HepG2 (cell line): ENCODE measurements around the gene FOCAD. TPM values are rescaled to one million over a fixed set of nuclear protein-coding genes. Genes with fewer than 3 reads are reported as not detected.

Experiments
- ARID3A ChIP-seq: IDR thresholded peaks from 2 replicates; pipeline ENCODE4 v1.6.1; 2012; ENCODE audit warnings: low read depth, low read length, improper control_type of control experiment
- ESRRA ChIP-seq: sonication (generic); formaldehyde crosslinking; IDR thresholded peaks from 2 replicates; pipeline ENCODE4 v1.5.1; 2020; ENCODE audit warnings: mild to moderate bottlenecking, low read depth, missing genetic modification reagents
- FOXP4 ChIP-seq: sonication (generic); formaldehyde crosslinking; IDR thresholded peaks from 2 replicates; pipeline ENCODE4 v1.4.0; 2020; ENCODE audit warnings: missing genetic modification reagents
- IRF9 ChIP-seq: sonication (generic); formaldehyde crosslinking; IDR thresholded peaks from 2 replicates; pipeline ENCODE4 v1.8.0; 2022; ENCODE audit warnings: missing genetic modification reagents, mild to moderate bottlenecking, borderline replicate concordance
- LBX2 ChIP-seq: sonication (generic); formaldehyde crosslinking; IDR thresholded peaks from 2 replicates; pipeline ENCODE4 v1.5.0; 2020; ENCODE audit warnings: missing genetic modification reagents, mild to moderate bottlenecking, borderline replicate concordance
- MYPOP ChIP-seq: sonication (generic); formaldehyde crosslinking; IDR thresholded peaks from 2 replicates; pipeline ENCODE4 v1.8.1; 2023; ENCODE audit warnings: mild to moderate bottlenecking, moderate library complexity, missing genetic modification reagents
- NCOR1 ChIP-seq: fragments of 200-600 bp; sonication (generic); IDR thresholded peaks from 2 replicates; pipeline ENCODE4 v1.7.0; 2017; ENCODE audit warnings: antibody characterized with exemption, low read length, borderline replicate concordance
- PHF5A ChIP-seq: IDR thresholded peaks from one replicate; pipeline ENCODE4 v1.6.1; 2018; ENCODE audit warnings: low read depth, missing genetic modification reagents; ENCODE audit not compliant: unreplicated experiment
- TARDBP ChIP-seq: sonication (generic); formaldehyde crosslinking; IDR thresholded peaks from 2 replicates; pipeline ENCODE4 v1.8.0; 2022; ENCODE audit warnings: mild to moderate bottlenecking, missing genetic modification reagents
- TFDP2 ChIP-seq: sonication (generic); formaldehyde crosslinking; IDR thresholded peaks from 2 replicates; pipeline ENCODE4 v1.4.0; 2020; ENCODE audit warnings: missing genetic modification reagents
- ZBTB49 ChIP-seq: sonication (generic); formaldehyde crosslinking; IDR thresholded peaks from 2 replicates; pipeline ENCODE4 v1.4.0; 2020; ENCODE audit warnings: missing genetic modification reagents, borderline replicate concordance
- ZFP62 ChIP-seq: sonication (generic); formaldehyde crosslinking; IDR thresholded peaks from 2 replicates; pipeline ENCODE4 v1.4.0; 2020; ENCODE audit warnings: missing genetic modification reagents
- ZNF33B ChIP-seq: sonication (generic); formaldehyde crosslinking; IDR thresholded peaks from 2 replicates; pipeline ENCODE4 v1.5.1; 2020; ENCODE audit warnings: mild to moderate bottlenecking, missing genetic modification reagents
- ZNF414 ChIP-seq: sonication (generic); formaldehyde crosslinking; IDR thresholded peaks from 2 replicates; pipeline ENCODE4 v1.5.0; 2020; ENCODE audit warnings: missing genetic modification reagents
- ZNF550 ChIP-seq: sonication (generic); formaldehyde crosslinking; IDR thresholded peaks from 2 replicates; pipeline ENCODE4 v1.4.0; 2020; ENCODE audit warnings: mild to moderate bottlenecking, missing genetic modification reagents, borderline replicate concordance
- ZNF761 ChIP-seq: sonication (generic); formaldehyde crosslinking; conservative IDR thresholded peaks from 2 replicates; pipeline ENCODE4 v1.4.0; 2020; ENCODE audit warnings: mild to moderate bottlenecking, missing genetic modification reagents
- polyA plus RNA-seq, 8 experiments: library from polyadenylated mRNA; depleted of rRNA in 3 of 8; stranded (reverse) in 7 of 8; unstranded in 1 of 8; fragments of >200 nt; fragmentation: Illumina TruSeq in 4 of 8; extraction: Trizol in 4 of 8; gene quantifications; 2 replicates each; pipeline versions ENCODE4 v1.2.1 to v1.2.3, GENCODE V29; 2011 to 2016; ENCODE audit warnings: low read depth in 4 of 8, missing spikeins in 1 of 8, mixed read lengths in 1 of 8; ENCODE audit not compliant: insufficient read depth in 1 of 8
- total RNA-seq, 5 experiments: library from RNA; depleted of rRNA; stranded (reverse); fragments of >200 nt; fragmentation: Illumina TruSeq; extraction: Trizol; gene quantifications; 2 replicates each; pipeline ENCODE4 v1.2.3, GENCODE V29; 2016; ENCODE audit warnings: low read depth in 1 of 5

FOCAD gene
- total and polyA plus RNA-seq, 2 of the 13 experiments (the other 11 are each of a cell fraction or from before 2014, with no cell fraction given), result 18.0 to 31.1 TPM

GRCh38 chr9:20684035-20684874, at the start of gene FOCAD (continued):
- no peak; the same call in 1 of the 2 replicates for TF ChIP-seq ARID3A
- no peak for TF ChIP-seq LBX2
- TF ChIP-seq PHF5A (CRISPR knock-in tag), result no peak
- TF ChIP-seq FOXP4 (CRISPR knock-in tag), result no peak
- TF ChIP-seq ZNF761 (CRISPR knock-in tag), result peak; percentile 89; the same call in 1 of the 2 replicates
- TF ChIP-seq ZNF550 (CRISPR knock-in tag), result no peak
- no peak for TF ChIP-seq ZBTB49 (CRISPR knock-in tag)
- TF ChIP-seq ESRRA (CRISPR knock-in tag), result peak; percentile 40; the same call in 1 of the 2 replicates
- TF ChIP-seq ZNF33B, result peak; percentile 53; the same call in 1 of the 2 replicates
- TF ChIP-seq TFDP2 (CRISPR knock-in tag), result peak; percentile 73
- TF ChIP-seq ZNF414 (CRISPR knock-in tag), result no peak; the same call in 1 of the 2 replicates
- TF ChIP-seq NCOR1, result no peak
- peak; percentile 87 for TF ChIP-seq TARDBP (CRISPR knock-in tag)
- TF ChIP-seq IRF9 (CRISPR knock-in tag), result peak; percentile 83; the same call in 1 of the 2 replicates
- TF ChIP-seq ZFP62 (CRISPR knock-in tag), result no peak
- peak; percentile 74 for TF ChIP-seq MYPOP (CRISPR knock-in tag)
